Tibial nerve (tissue), 4 donors: Measurements from ENCODE around the gene OR5K3.

Experiments
- CTCF ChIP-seq, 5 experiments: fragments of 200-600 bp in 3 of 5; fragments of 450-650 bp in 2 of 5; sonication (generic) in 3 of 5; IDR thresholded peaks; one replicate each; pipeline ENCODE4 v1.5.1; 2016 to 2019; ENCODE audit warnings: antibody characterized with exemption in 5 of 5, mild to moderate bottlenecking in 3 of 5, moderate library complexity in 2 of 5
- EP300 ChIP-seq, 2 donors: sonication (generic); formaldehyde crosslinking; IDR thresholded peaks; one replicate each; pipeline ENCODE4 v1.6.1; 2017; ENCODE audit warnings: antibody characterized with exemption in 2 of 2, mild to moderate bottlenecking in 1 of 2
- POLR2A ChIP-seq, 2 donors: fragments of 450-650 bp; IDR thresholded peaks; one replicate each; pipeline ENCODE4 v1.6.1; 2017; ENCODE audit warnings: antibody characterized with exemption in 2 of 2, mild to moderate bottlenecking in 2 of 2, moderate library complexity in 2 of 2

GRCh38 chr3:98360681-98361080 is 29.8 kb upstream of the OR5K3 start:
- no peak for TF ChIP-seq POLR2A (IDR thresholded peaks at IDR 0.05)
- no peak for TF ChIP-seq CTCF (IDR thresholded peaks at IDR 0.05)
- no peak for TF ChIP-seq EP300 (IDR thresholded peaks at IDR 0.05)
